Right lung (tissue), 5 donors: Measurements from ENCODE around the gene NFASC. TPM values are rescaled to one million over a fixed set of nuclear protein-coding genes. Genes with fewer than 3 reads are reported as not detected.

ENCODE experiments used
- DNase-seq, 2 donors: peaks; one replicate each; pipeline ENCODE4 v3.0.0-alpha.2; 2013
- polyA plus RNA-seq, 5 donors: library from polyadenylated mRNA; unstranded; fragments of 120-200 nt; gene quantifications; one replicate each; pipeline versions ENCODE4 v1.2.1 to v1.2.3, GENCODE V29; 2013; ENCODE audit warnings: inconsistent platforms in 1 of 5, low replicate concordance in 1 of 5; ENCODE audit not compliant: insufficient read length in 5 of 5, insufficient read depth in 1 of 5

Gene NFASC
- polyA plus RNA-seq, 5 donors = 1.1 to 1.7 (median 1.5) TPM

- no peak for DNase-seq
These were observed 166.9 kb downstream of the NFASC start for GRCh38 chr1:205037539-205037938.

DNA sequence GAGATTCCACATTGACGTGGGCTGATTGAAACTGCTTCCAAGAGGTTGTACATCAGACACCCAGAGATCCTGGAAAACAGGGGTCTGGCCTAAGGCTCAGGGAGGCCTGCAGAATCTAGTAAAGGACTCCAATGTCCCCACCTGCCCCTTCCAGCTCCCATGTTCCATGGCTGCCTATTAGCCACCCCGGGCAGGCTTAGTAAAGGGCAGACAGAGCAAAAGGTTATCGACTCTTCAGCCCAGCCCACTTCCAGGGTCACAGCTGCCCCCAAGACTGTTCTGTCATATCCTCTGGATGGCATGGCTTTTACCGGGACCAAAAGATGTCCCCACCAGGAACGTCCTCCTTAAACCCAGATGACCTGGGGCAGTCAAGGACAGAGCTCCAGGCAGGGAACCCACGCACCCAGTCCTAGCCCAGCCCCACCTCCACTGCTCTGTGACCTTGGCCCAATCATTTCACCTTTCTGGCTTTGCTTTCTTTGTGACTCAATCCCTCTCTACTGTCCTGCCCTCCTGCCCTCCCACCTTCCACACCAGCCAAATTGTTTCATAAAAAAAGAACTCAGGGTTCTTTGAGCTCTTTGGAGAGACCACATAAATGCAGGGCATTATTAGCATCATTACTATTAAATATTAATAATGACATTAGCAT lies 167.6 kb downstream of the NFASC start:
- DNase-seq = no peak

- no peak for DNase-seq
These were observed 170.5 kb downstream of the NFASC start for GRCh38 chr1:205041001-205041715.

DNA sequence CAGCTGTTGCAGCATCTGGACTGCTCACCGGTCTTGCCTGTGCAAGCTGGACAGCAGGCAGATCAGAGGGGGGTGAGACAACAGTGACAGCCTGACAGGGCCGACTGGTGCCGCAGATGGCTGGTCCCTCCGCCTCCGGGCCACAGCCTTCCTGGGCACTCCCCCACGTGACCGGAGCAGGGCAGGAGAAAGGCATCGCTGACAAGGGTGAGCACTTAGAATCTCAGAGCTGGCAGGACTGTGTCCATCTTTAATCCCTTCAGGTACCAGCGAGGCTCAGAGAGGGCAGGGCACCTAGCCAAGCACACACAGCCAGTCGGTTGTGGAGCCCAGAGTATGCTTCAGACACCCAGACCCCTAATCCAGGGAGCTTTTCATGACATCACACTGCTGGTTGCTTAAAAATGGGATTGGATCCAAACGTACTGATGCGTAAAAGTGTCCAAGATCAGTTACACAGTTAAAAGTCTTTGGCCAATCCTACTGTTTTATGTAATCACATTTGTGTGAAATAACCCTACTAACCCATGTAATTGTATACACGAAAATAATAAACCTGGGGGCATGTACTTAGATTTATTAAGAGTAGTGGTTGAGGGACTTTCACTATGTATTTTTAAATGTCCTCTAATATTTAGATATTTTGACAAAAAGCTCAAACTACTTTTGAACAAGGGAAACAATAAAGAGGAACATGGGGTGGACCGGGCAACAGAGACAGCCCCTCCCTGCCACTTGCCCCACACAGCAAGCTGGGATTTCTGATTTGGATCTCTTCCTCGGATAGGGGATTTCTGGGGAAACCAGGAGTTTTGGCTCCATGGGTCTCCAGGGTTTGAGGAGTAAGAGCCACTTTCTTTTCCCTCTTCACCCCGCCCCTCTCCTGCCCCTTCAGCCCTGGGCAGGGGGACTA lies 171.6 kb downstream of the NFASC start:
- no peak for DNase-seq

- DNase-seq = no peak
These were observed 172.5 kb downstream of the NFASC start, which contains the start of gene CNTN2 for GRCh38 chr1:205042911-205043806. TSS of gene CNTN2 (plus strand) at chr1:205043212. CDS start at chr1:205053186, 9,974 bp downstream.

- no peak for DNase-seq
These were observed 173.2 kb downstream of the NFASC start for GRCh38 chr1:205043866-205044265.

DNA sequence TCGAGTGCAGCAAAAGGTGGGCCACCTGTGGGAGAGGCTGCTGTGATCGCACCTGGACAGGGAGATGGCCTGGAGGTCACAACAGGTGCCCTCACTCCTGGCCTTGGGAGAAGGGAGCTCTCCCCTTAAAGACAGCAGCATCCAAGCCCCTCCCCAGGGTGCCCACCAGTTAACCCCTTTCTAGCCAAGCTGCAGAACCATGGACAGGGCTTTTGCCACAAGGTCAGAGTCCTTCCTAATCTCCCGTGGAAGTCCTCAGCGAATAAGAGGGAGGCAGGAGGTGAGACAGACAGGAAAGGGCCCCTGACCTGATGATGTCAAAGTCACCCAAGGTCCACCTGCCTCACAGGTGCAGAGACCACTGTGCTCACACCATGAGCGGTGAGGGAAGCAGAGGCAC lies 174.1 kb downstream of the NFASC start:
- no peak for DNase-seq

DNA sequence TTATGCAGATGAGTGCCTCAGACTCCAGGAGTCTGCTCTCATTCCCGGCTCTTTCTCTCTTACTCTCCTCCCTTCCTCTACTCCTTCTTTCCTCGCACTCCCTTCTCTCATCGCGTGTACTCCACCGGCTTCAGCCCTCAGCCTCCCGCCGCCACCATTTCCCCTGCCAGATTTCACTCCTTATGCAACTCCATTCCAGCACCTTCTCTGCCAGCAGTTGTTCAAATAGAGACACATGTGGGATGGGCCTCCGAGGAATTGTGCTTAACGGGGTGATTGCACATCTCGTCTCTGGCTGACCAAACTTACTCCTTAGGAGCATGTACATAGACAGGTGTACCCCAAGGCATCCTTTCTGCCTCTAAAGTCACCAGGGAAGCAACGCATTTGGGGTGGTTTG lies 174.5 kb downstream of the NFASC start:
- no peak for DNase-seq

DNA sequence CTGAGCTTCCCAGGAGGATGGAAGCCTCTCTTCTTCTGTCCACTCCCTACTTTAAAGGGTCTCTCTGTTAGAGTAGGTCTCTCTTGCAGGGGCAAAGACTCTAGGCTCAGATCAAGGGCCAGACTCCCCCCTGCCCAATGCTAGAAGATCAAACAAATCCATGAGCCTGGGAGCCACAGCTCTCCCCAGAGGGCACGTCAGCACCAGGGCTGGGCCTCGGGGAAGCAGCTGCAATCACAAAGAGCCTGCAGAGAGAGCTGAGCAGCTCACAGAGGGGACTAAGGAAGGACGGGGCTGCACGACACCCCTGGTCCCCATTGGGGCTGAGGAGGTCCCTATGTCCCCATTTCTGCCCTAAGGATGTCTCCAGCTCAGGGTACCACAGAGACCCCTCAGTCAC lies 176.2 kb downstream of the NFASC start:
- no peak for DNase-seq

- no peak for DNase-seq
These were observed 177.1 kb downstream of the NFASC start for GRCh38 chr1:205047764-205048231.

DNA sequence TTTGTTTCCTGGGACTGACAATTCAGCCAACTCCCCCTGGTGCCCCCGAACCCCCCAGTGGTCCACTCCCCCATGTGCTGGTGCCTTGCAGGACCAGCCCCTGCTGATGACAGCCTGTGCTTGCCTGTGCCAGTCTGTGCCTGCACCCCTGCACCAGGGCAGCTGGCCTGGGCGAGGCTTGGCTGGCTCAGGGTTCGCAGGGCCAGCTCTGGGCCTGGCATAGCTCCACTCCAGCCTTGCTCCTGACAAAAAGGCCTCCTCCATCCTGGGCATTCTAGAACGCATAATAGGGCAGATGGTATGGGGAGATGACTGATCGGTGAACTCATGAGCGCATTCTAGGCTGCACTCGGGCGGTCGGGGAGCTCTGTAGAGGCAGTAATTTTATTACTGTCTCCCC lies 177.7 kb downstream of the NFASC start:
- DNase-seq = no peak

GRCh38 chr1:205049479-205049878 lies 178.8 kb downstream of the NFASC start:
- DNase-seq = no peak

DNA sequence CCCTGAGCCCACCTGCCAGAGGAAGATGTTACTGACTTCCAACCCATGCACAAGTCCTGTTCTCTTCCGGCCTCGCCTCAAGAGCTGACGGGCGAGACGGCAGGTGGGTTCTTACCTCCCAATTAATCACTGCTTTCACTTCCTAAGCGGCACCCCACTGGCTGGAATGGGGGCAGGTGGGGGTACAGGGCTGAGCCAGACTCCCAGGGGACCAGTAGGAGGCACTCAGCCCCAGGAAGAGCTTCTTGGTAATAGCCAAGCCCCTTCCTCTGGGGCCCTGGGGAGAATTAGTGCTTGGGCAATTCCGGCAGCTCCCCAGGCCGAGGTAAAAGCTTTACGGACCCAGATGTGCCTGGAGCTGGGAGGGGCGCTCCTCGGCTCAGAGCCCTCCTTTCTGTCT lies 182.0 kb downstream of the NFASC start:
- DNase-seq = no peak

- no peak for DNase-seq
These were observed 182.6 kb downstream of the NFASC start for GRCh38 chr1:205053296-205053695.

- no peak for DNase-seq
These were observed 183.4 kb downstream of the NFASC start for GRCh38 chr1:205054013-205054412.

GRCh38 chr1:205056188-205056611 lies 185.5 kb downstream of the NFASC start:
- DNase-seq = no peak

- no peak for DNase-seq
These were observed 186.4 kb downstream of the NFASC start for GRCh38 chr1:205056956-205057568.

DNA sequence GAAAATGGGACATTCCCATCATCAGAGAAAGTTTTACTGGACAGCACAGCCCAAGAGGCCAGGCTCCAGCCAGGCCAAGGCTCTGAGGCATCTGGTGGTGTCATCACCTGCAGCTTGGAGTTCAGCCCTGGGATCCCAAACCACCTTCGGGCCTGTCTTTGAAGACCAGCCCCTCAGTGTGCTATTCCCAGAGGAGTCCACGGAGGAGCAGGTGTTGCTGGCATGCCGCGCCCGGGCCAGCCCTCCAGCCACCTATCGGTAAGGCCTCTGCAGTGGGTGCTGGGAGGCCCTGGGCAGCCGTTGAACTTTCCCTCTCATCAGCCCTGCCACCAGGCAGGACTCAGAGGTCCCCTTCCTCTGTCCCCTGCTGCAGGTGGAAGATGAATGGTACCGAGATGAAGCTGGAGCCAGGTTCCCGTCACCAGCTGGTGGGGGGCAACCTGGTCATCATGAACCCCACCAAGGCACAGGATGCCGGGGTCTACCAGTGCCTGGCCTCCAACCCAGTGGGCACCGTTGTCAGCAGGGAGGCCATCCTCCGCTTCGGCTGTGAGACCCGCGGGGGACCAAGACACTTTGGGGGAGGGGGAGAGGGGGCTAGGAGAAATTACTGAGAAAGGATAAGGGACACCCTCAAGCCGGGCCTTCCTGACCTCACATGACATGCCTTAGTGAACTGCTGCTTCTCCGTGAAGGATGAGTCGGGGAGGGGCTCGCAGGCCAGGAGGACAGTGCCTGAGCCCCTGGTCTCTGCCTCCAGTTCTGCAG lies 187.3 kb downstream of the NFASC start:
- DNase-seq = no peak

DNA sequence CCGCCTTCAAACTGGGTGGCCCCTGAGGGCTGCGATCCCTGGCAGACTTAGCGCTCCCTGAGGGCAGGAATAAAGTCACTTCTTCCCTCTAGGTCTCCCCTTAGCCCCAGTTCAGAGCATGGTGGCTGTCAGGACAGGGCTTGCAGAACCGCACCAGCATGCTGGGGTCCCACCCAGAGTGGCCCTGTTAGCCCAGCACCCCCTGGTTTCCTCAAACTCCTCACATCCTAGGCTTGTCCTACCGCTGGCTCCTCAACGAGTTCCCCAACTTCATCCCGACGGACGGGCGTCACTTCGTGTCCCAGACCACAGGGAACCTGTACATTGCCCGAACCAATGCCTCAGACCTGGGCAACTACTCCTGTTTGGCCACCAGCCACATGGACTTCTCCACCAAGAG lies 188.2 kb downstream of the NFASC start:
- no peak for DNase-seq

DNA sequence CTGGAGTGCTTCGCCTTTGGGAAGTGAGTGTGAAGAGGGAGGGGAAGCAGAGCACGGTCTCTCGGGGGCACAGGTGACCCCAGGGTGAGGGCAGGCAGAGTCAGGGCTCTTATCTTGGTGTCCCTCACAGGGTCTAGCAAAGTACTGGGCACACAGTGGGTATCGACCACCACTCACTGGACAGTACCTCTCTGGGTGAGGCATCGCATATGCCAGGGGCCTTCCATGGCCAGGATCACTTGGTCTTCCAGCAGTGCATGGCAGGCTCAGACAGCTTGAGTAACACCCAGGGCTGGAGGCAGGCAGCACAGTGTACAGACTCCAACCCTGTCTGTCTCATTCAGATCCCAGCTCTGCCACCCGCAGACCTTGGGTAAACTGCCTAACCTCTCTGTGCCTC lies 189.0 kb downstream of the NFASC start:
- DNase-seq = no peak
